ENCODE measurements around the gene RFTN1. TPM values are rescaled to one million over a fixed set of nuclear protein-coding genes. Genes with fewer than 3 reads are reported as not detected.

Gene RFTN1
- total RNA-seq, 4 donors from 2014 or later = 113 to 137 (median 122) TPM

DNA sequence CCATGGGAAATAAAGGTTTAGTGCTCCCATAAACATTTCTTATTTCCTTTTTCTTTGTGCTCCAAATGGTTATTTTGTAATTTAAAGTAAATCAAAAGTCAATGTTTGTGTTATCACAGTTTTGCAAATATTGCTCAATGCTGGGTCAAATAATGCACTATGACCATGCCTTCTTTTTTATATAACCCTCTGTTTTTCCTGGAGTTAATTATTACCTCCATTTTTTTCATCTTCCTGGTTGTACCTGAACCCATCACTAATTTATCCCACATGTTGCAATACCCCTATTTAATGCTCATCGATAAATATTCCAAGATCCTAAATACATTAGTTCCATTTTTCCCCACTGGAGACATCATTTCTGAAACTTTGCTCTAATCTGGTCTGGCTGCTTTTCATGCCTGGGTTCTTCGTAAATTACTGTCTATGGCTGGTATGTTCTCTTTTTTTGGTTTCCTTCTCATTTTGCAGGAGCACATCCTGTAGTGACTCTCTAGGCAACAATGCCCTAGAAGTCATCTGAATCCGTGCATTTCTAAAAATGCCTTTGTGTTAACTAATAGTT lies 182.1 kb downstream of the RFTN1 start:
- H3K27ac ChIP-seq = no peak overlapping the region
- H3K9me3 ChIP-seq = peaks cover 0 to 35% (median 6%) of the 10 kb centered on the region in 4 donors
- H3K36me3 ChIP-seq = peaks cover 0 to 77% (median 0%) of the 10 kb centered on the region in 3 donors
- no peak overlapping the region for H3K4me3 ChIP-seq
- TF ChIP-seq, protein P1, sequence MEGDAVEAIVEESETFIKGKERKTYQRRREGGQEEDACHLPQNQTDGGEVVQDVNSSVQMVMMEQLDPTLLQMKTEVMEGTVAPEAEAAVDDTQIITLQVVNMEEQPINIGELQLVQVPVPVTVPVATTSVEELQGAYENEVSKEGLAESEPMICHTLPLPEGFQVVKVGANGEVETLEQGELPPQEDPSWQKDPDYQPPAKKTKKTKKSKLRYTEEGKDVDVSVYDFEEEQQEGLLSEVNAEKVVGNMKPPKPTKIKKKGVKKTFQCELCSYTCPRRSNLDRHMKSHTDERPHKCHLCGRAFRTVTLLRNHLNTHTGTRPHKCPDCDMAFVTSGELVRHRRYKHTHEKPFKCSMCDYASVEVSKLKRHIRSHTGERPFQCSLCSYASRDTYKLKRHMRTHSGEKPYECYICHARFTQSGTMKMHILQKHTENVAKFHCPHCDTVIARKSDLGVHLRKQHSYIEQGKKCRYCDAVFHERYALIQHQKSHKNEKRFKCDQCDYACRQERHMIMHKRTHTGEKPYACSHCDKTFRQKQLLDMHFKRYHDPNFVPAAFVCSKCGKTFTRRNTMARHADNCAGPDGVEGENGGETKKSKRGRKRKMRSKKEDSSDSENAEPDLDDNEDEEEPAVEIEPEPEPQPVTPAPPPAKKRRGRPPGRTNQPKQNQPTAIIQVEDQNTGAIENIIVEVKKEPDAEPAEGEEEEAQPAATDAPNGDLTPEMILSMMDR (IDR thresholded peaks at IDR 0.05) = no peak
- TF ChIP-seq EP300 (IDR thresholded peaks at IDR 0.05) = no peak
- TF ChIP-seq POLR2A (IDR thresholded peaks at IDR 0.05) = no peak
- peaks cover 0 to 17% (median 0%) of the 10 kb centered on the region in 4 donors for H3K4me1 ChIP-seq
- 99 to 100% methylated on average over 3 of the region's 3 CpGs for WGBS, 2 donors
- DNase-seq (ENCODE audit: low spot score in 2 of 2) = no peak
- H3K27me3 ChIP-seq = no peaks in the 10 kb centered on the region

DNA sequence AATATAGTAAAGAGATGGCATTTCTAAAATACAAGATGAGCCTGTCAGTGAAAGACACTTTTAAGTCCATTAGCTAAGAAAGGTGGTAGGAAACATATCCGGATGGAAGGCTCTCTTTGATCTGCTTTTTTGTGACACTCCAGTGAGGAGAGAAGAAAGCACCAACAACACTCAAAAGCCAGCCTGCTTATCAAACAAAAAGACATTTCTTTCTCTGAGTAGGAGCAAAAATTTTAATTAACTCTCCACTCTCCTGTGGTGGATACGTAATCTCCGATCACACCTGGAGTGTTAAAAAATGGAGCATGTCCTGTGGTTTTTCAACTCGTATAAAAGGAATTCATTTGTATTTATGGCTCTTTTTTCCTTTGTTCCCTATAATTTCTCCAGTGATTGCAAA lies 183.1 kb downstream of the RFTN1 start:
- DNase-seq (ENCODE audit: low spot score in 2 of 2) = no peak
- Histone ChIP-seq H3K36me3 (peaks cover 0 to 78% (median 0%) of the 10 kb centered on the region in 3 donors), H3K27me3 (no peaks in the 10 kb centered on the region), H3K27ac (no peak overlapping the region), H3K9me3 (peaks cover 0 to 35% (median 6%) of the 10 kb centered on the region in 4 donors), H3K4me3 (no peak overlapping the region), H3K4me1 (peaks cover 0 to 17% (median 0%) of the 10 kb centered on the region in 4 donors)
- WGBS, 2 donors = 81 to 85% methylated on average over 4 of the region's 4 CpGs
- TF ChIP-seq EP300 (IDR thresholded peaks at IDR 0.05) (no peak), POLR2A (IDR thresholded peaks at IDR 0.05) (no peak)
- TF ChIP-seq, protein P1 (IDR thresholded peaks at IDR 0.05) = no peak

DNA sequence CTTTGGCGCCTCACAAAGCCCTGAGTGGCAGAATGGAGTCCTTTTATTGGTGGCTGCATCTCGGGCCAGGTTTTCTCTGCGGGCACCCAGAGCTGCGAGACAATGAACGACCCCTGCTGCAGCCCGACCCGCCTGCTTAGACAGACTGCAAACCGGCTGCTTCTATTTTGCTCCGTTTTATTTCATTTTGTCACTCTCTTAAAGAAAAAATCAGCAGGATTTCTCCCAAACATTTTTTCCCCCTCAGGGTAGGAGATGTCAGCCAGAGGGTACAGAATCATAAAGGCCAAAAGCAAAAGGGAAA lies 183.7 kb downstream of the RFTN1 start:
- WGBS, 2 donors = 53 to 68% methylated on average over 9 of the region's 9 CpGs
- peaks cover 0 to 17% (median 0%) of the 10 kb centered on the region in 4 donors for H3K4me1 ChIP-seq
- no peaks in the 10 kb centered on the region for H3K27me3 ChIP-seq
- H3K9me3 ChIP-seq = peaks cover 0 to 30% (median 6%) of the 10 kb centered on the region in 4 donors
- H3K4me3 ChIP-seq = no peak overlapping the region
- peak overlapping the region in 1 of 4 donors; percentile 29 for H3K27ac ChIP-seq
- peaks cover 0 to 76% (median 0%) of the 10 kb centered on the region in 3 donors for H3K36me3 ChIP-seq
- no peak for DNase-seq (ENCODE audit: low spot score in 2 of 2)
- TF ChIP-seq EP300 (IDR thresholded peaks at IDR 0.05) = no peak
- no peak for TF ChIP-seq POLR2A (IDR thresholded peaks at IDR 0.05)
- TF ChIP-seq, protein P1 (IDR thresholded peaks at IDR 0.05) = no peak

DNA sequence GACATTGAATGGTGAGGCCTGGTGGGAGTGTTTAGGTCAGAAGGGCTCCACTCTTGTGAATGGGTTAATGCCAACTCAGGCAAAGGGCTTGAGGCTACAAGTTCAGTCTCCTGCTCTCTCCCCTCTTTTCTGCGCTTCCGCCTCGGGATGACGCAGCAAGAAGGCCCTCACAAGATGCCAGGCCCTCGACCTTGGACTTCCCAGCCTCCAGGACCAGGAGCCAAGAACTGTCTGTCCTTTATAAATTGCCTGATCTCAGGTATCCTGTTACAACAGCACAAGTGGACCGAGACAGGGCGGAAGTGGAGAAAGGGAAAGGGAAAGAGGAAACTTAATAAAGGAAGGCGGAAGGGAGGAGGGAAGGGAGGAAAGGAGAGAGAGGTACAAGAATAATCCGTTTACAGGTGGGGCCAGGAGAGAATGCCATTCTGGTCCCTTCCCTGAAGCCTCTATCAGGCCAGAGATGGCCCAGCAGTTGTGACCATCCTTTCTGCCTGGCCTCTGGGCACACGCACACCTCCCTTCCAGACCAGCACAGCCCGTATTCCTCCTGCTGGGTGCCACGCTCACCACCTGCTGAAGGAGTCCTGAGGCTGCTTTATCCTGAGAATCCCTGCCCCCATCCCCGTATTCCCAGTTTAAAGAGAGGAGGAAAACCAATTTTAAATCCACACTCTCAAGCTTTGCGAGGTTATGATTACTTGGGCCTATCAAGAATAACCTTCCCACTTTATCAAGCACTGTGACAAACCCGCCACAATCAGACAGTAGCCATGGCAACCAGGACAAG lies 184.3 kb downstream of the RFTN1 start:
- Histone ChIP-seq H3K36me3 (peaks cover 0 to 72% (median 0%) of the 10 kb centered on the region in 3 donors), H3K4me1 (peaks cover 0 to 17% (median 0%) of the 10 kb centered on the region in 4 donors), H3K9me3 (peaks cover 0 to 24% (median 6%) of the 10 kb centered on the region in 4 donors), H3K27ac (peak overlapping the region in 1 of 4 donors; percentile 29), H3K4me3 (no peak overlapping the region), H3K27me3 (no peaks in the 10 kb centered on the region)
- no peak for TF ChIP-seq POLR2A (IDR thresholded peaks at IDR 0.05)
- TF ChIP-seq, protein P1 (IDR thresholded peaks at IDR 0.05) = no peak
- peak in 1 of 2 donors; percentile 10 for TF ChIP-seq EP300 (IDR thresholded peaks at IDR 0.05)
- WGBS, 2 donors = 81 to 83% methylated on average over 15 of the region's 15 CpGs
- DNase-seq (ENCODE audit: low spot score in 2 of 2) = no peak

DNA sequence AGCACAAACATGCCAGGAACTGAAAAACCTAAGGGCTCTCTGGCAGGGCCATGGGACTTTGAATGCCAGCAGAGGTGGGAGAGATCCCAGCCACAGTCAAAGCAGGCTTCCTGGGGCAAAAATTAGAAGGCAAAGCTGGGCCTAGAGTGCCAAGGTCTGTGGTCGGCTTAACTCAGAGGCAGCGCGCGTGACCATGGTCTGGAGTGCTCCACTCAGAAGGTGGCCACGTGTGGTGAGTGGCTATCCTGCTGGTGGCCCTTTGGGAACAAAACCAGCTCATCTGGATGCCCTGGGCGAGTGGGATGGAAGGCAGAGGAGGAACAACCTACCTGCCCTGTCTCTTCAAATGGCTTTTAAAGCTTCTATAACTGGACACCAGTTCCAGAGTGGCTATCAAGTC lies 185.4 kb downstream of the RFTN1 start:
- peaks cover 0 to 22% (median 6%) of the 10 kb centered on the region in 4 donors for H3K9me3 ChIP-seq
- peaks cover 0 to 15% (median 0%) of the 10 kb centered on the region in 4 donors for H3K4me1 ChIP-seq
- H3K4me3 ChIP-seq = no peak overlapping the region
- DNase-seq (ENCODE audit: low spot score in 2 of 2) = no peak
- no peaks in the 10 kb centered on the region for H3K27me3 ChIP-seq
- 95 to 96% methylated on average over 6 of the region's 6 CpGs for WGBS, 2 donors
- H3K27ac ChIP-seq = peak overlapping the region in 1 of 4 donors; percentile 5
- TF ChIP-seq EP300 (IDR thresholded peaks at IDR 0.05) = no peak
- TF ChIP-seq, protein P1 (IDR thresholded peaks at IDR 0.05) = no peak
- no peak for TF ChIP-seq POLR2A (IDR thresholded peaks at IDR 0.05)
- peaks cover 0 to 76% (median under 1%) of the 10 kb centered on the region in 3 donors for H3K36me3 ChIP-seq

Data from tibial nerve (tissue), 4 donors.